Measurements from ENCODE around the gene REEP2.
"Not testable (repeated sequence)": the region's sequence is repeated elsewhere in the genome, so short reads cannot be mapped to it uniquely, and the experiment has no call there.

The REEP2 gene

GRCh38 chr5:138469540-138470321 lies 30.9 kb downstream of the REEP2 start:
- 0 out of 2 replicates have a peak, but pooled peaks cover 3% of the 10 kb centered on the region for H3K27me3 ChIP-seq (ENCODE audit: insufficient read depth, low read depth)
- no peak overlapping the region for H3K9ac ChIP-seq
- no peaks in the 10 kb centered on the region for H3K4me1 ChIP-seq (ENCODE audit: low read depth, poor library complexity, severe bottlenecking)
- no peak overlapping the region for H3K27ac ChIP-seq
- H3K4me2 ChIP-seq: no peak overlapping the region
- H2AFZ ChIP-seq (ENCODE audit: low read depth): no peak overlapping the region
- TF ChIP-seq CTCF (conservative IDR thresholded peaks at IDR 0.05; ENCODE audit: low read depth, low read length): no peak
- no peaks in the 10 kb centered on the region for H3K79me2 ChIP-seq (ENCODE audit: insufficient read depth, low read depth)
- no peaks in the 10 kb centered on the region for H3K36me3 ChIP-seq (ENCODE audit: insufficient read depth)
- H3K4me3 ChIP-seq (IDR thresholded peaks at IDR 0.05; ENCODE audit: insufficient read depth, low read depth, low read length): no peak overlapping the region
- no peaks in the 10 kb centered on the region for H4K20me1 ChIP-seq (ENCODE audit: insufficient read depth)

- TF ChIP-seq CTCF (conservative IDR thresholded peaks at IDR 0.05; ENCODE audit: low read depth, low read length): no peak
- no peak overlapping the region for H3K9ac ChIP-seq
Observed at GRCh38 chr5:138470322-138471051, 31.6 kb downstream of the REEP2 start.

GRCh38 chr5:138471052-138471361 lies 32.1 kb downstream of the REEP2 start:
- H3K4me3 ChIP-seq (IDR thresholded peaks at IDR 0.05; ENCODE audit: insufficient read depth, low read depth, low read length): no peak overlapping the region
- H3K4me1 ChIP-seq (ENCODE audit: low read depth, poor library complexity, severe bottlenecking): no peaks in the 10 kb centered on the region
- no peaks in the 10 kb centered on the region for H4K20me1 ChIP-seq (ENCODE audit: insufficient read depth)
- no peak overlapping the region for H3K27ac ChIP-seq
- no peak overlapping the region for H2AFZ ChIP-seq (ENCODE audit: low read depth)
- H3K36me3 ChIP-seq (ENCODE audit: insufficient read depth): no peaks in the 10 kb centered on the region
- H3K4me2 ChIP-seq: no peak overlapping the region
- H3K9ac ChIP-seq: no peak overlapping the region
- 0 out of 2 replicates have a peak, but pooled peaks cover 3% of the 10 kb centered on the region for H3K27me3 ChIP-seq (ENCODE audit: insufficient read depth, low read depth)
- H3K79me2 ChIP-seq (ENCODE audit: insufficient read depth, low read depth): no peaks in the 10 kb centered on the region
- no peak for TF ChIP-seq CTCF (conservative IDR thresholded peaks at IDR 0.05; ENCODE audit: low read depth, low read length)

More at GRCh38 chr5:138470322-138471051, 31.6 kb downstream of the REEP2 start:
- Histone ChIP-seq H3K4me2 (no peak overlapping the region), H3K79me2 (ENCODE audit: insufficient read depth, low read depth) (no peaks in the 10 kb centered on the region), H3K4me1 (ENCODE audit: low read depth, poor library complexity, severe bottlenecking) (no peaks in the 10 kb centered on the region), H3K36me3 (ENCODE audit: insufficient read depth) (no peaks in the 10 kb centered on the region), H4K20me1 (ENCODE audit: insufficient read depth) (no peaks in the 10 kb centered on the region), H3K27me3 (ENCODE audit: insufficient read depth, low read depth) (0 out of 2 replicates have a peak, but pooled peaks cover 3% of the 10 kb centered on the region), H3K27ac (no peak overlapping the region), H2AFZ (ENCODE audit: low read depth) (no peak overlapping the region), H3K4me3 (IDR thresholded peaks at IDR 0.05; ENCODE audit: insufficient read depth, low read depth, low read length) (no peak overlapping the region)

GRCh38 chr5:138472353-138472752 lies 33.5 kb downstream of the REEP2 start:
- no peak overlapping the region for H3K27ac ChIP-seq
- H3K36me3 ChIP-seq (ENCODE audit: insufficient read depth): no peaks in the 10 kb centered on the region
- no peak overlapping the region for H3K4me2 ChIP-seq
- H2AFZ ChIP-seq (ENCODE audit: low read depth): no peak overlapping the region
- H4K20me1 ChIP-seq (ENCODE audit: insufficient read depth): no peaks in the 10 kb centered on the region
- TF ChIP-seq CTCF (conservative IDR thresholded peaks at IDR 0.05; ENCODE audit: low read depth, low read length): no peak
- no peaks in the 10 kb centered on the region for H3K79me2 ChIP-seq (ENCODE audit: insufficient read depth, low read depth)
- no peak overlapping the region for H3K4me3 ChIP-seq (IDR thresholded peaks at IDR 0.05; ENCODE audit: insufficient read depth, low read depth, low read length)
- H3K4me1 ChIP-seq (ENCODE audit: low read depth, poor library complexity, severe bottlenecking): no peaks in the 10 kb centered on the region
- 0 out of 2 replicates have a peak, but pooled peaks cover 3% of the 10 kb centered on the region for H3K27me3 ChIP-seq (ENCODE audit: insufficient read depth, low read depth)
- H3K9ac ChIP-seq: no peak overlapping the region

GRCh38 chr5:138473151-138473550 lies 34.3 kb downstream of the REEP2 start:
- H3K27ac ChIP-seq; H2AFZ ChIP-seq (ENCODE audit: low read depth); H3K27me3 ChIP-seq (ENCODE audit: insufficient read depth, low read depth); H3K4me3 ChIP-seq (IDR thresholded peaks at IDR 0.05; ENCODE audit: insufficient read depth, low read depth, low read length); H4K20me1 ChIP-seq (ENCODE audit: insufficient read depth); H3K4me2 ChIP-seq; H3K9ac ChIP-seq; H3K36me3 ChIP-seq (ENCODE audit: insufficient read depth); H3K4me1 ChIP-seq (ENCODE audit: low read depth, poor library complexity, severe bottlenecking); H3K79me2 ChIP-seq (ENCODE audit: insufficient read depth, low read depth): not testable (repeated sequence)
